Activated CD4-positive, alpha-beta T cell treated with anti-CD3 and anti-CD28 coated beads, Interleukin-2, amount 50 U/mL, for 24 hours (primary cell): ENCODE data around the gene COL6A1.

ENCODE experiments used
- DNase-seq, 2 donors: peaks; one replicate each; pipeline ENCODE4 v3.0.0-alpha.2; 2020; ENCODE audit warnings: low read depth in 1 of 2, low spot score in 1 of 2

The COL6A1 gene

GRCh38 chr21:45982092-45982757 lies 655 bp downstream of the COL6A1 start:
- no peak for DNase-seq

- DNase-seq = no peak
These were observed 1.4 kb downstream of the COL6A1 start for GRCh38 chr21:45982758-45983648.

GRCh38 chr21:45983649-45983965 lies 2.0 kb downstream of the COL6A1 start:
- no peak for DNase-seq

- DNase-seq = no peak
These were observed 2.5 kb downstream of the COL6A1 start for GRCh38 chr21:45983981-45984551.

- no peak for DNase-seq
These were observed 3.1 kb downstream of the COL6A1 start for GRCh38 chr21:45984584-45985095.

- DNase-seq = no peak
These were observed 4.1 kb downstream of the COL6A1 start for GRCh38 chr21:45985471-45986315.

GRCh38 chr21:45986316-45987051 lies 4.9 kb downstream of the COL6A1 start:
- DNase-seq = no peak

GRCh38 chr21:45987121-45987711 lies 5.6 kb downstream of the COL6A1 start:
- no peak for DNase-seq

GRCh38 chr21:45988366-45989347 lies 7.1 kb downstream of the COL6A1 start:
- DNase-seq = no peak

GRCh38 chr21:45989355-45990048 lies 7.9 kb downstream of the COL6A1 start:
- no peak for DNase-seq

GRCh38 chr21:45990049-45990711 lies 8.6 kb downstream of the COL6A1 start:
- DNase-seq = no peak

- no peak for DNase-seq
These were observed 9.4 kb downstream of the COL6A1 start for GRCh38 chr21:45990741-45991605.

GRCh38 chr21:45991606-45992300 lies 10.2 kb downstream of the COL6A1 start:
- no peak for DNase-seq

- DNase-seq = no peak
These were observed 11.0 kb downstream of the COL6A1 start for GRCh38 chr21:45992301-45993209.
